Stimulated activated CD8-positive, alpha-beta memory T cell treated with anti-CD3 and anti-CD28 coated beads, Interleukin-4, amount 100 ng/mL, for 48 hours (primary cell): ENCODE data around the gene LANCL2.

ENCODE experiments used
- DNase-seq: peaks from one replicate; pipeline ENCODE4 v3.0.0-alpha.2; 2020

LANCL2 gene

GRCh38 chr7:55472928-55473725 lies 108.0 kb downstream of the LANCL2 start:
- DNase-seq, result no peak

GRCh38 chr7:55473932-55474331 lies 108.8 kb downstream of the LANCL2 start:
- DNase-seq, result peak; percentile 22

- DNase-seq, result peak; percentile 24
Observed at GRCh38 chr7:55474944-55475854, 110.1 kb downstream of the LANCL2 start.

- peak; percentile 24 for DNase-seq
Observed at GRCh38 chr7:55475855-55476803, 111.0 kb downstream of the LANCL2 start.

- peak; percentile 18 for DNase-seq
Observed at GRCh38 chr7:55476852-55477780, 112.0 kb downstream of the LANCL2 start.

GRCh38 chr7:55477781-55478374 lies 112.7 kb downstream of the LANCL2 start:
- DNase-seq, result peak; percentile 18

GRCh38 chr7:55478700-55479099 lies 113.6 kb downstream of the LANCL2 start:
- DNase-seq, result peak; percentile 14

- no peak for DNase-seq
Observed at GRCh38 chr7:55481155-55481554, 116.0 kb downstream of the LANCL2 start.

GRCh38 chr7:55483046-55483445 lies 117.9 kb downstream of the LANCL2 start:
- DNase-seq, result peak; percentile 22
